Epithelial cell of proximal tubule (primary cell): Measurements from ENCODE around the gene IP6K2. TPM values are rescaled to one million over a fixed set of nuclear protein-coding genes. Genes with fewer than 3 reads are reported as not detected.

ENCODE experiments used
- DNase-seq: peaks from one replicate; pipeline ENCODE4 v3.0.0-alpha.2; 2011; ENCODE audit warnings: low read depth
- H3K4me3 ChIP-seq: 2 replicates; pipeline ENCODE4 v1.5.1; 2011; ENCODE audit warnings: low read depth, mild to moderate bottlenecking, low read length
- total RNA-seq: library from RNA; depleted of rRNA; stranded (reverse); fragments of >200 nt; gene quantifications from 2 replicates; pipeline ENCODE4 v1.2.3, GENCODE V29; 2015
- TF ChIP-seq, protein P1 (sequence below): conservative IDR thresholded peaks from 2 replicates; pipeline ENCODE4 v1.5.1; 2012; ENCODE audit warnings: low read depth, mild to moderate bottlenecking, low read length

The IP6K2 gene
- total RNA-seq, 1 donor from 2014 or later, result 87.9 TPM

DNA sequence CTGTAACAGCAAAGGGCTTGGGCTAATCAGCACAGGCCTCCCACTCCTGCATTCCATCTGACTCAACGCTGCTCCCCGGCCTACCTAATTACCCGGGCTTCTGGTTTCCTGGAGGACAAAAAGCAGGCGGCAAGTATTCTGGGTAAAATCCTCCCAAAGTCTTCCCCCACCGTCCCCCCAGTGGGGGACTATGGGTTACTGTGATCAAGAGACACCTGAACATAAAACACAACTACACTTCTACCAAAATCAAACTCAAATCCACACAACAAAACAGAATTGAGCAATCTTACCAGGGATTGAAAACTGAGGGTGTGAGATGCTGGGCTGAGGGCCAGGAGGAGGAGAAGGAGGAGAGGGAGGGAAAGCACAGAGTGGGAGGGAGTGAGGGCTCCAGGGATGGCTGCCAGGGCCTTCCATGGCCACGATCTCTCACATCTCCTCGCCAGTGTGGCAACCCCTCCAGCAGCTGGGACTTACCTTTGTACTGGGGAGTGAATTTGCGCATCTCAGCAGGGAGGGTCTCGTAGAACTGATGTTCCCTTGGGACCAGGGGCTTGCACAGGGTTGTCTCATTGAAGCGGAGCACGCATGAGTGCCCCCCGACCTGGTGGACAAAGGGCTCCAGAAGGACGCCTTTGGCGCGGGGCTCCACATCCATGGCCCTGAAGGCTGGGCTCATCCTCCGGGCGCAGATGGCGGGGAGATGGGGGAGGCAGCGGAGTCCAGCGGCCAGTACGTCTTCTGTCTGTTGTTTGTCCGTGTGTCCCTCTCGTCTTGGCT lies 22.2 kb downstream of the IP6K2 start:
- TF ChIP-seq, protein P1, sequence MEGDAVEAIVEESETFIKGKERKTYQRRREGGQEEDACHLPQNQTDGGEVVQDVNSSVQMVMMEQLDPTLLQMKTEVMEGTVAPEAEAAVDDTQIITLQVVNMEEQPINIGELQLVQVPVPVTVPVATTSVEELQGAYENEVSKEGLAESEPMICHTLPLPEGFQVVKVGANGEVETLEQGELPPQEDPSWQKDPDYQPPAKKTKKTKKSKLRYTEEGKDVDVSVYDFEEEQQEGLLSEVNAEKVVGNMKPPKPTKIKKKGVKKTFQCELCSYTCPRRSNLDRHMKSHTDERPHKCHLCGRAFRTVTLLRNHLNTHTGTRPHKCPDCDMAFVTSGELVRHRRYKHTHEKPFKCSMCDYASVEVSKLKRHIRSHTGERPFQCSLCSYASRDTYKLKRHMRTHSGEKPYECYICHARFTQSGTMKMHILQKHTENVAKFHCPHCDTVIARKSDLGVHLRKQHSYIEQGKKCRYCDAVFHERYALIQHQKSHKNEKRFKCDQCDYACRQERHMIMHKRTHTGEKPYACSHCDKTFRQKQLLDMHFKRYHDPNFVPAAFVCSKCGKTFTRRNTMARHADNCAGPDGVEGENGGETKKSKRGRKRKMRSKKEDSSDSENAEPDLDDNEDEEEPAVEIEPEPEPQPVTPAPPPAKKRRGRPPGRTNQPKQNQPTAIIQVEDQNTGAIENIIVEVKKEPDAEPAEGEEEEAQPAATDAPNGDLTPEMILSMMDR, result no peak
- DNase-seq, result peak; percentile 59
- peak overlapping the region; percentile 7 for H3K4me3 ChIP-seq

DNA sequence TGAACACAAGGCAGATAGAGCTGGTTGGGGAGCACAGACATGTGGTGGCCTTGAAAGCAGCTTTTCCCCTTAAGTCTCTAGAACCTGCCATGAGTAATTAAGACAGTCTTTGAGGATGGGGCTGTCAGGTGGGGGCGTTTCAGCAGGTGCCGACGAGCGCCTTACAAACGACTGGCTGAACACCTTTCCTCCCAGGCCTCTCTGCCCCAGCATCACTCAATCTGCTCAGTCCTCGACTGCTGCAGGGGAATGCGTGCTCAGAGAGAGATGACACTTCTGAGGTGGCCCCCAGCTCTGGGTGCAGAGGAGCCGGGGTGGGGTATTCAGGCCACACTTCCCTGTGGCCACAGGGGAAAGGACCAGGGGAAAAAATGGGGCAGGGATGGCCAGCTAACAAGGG lies 23.2 kb downstream of the IP6K2 start:
- TF ChIP-seq, protein P1, result no peak
- H3K4me3 ChIP-seq, result no peak overlapping the region
- no peak for DNase-seq

DNA sequence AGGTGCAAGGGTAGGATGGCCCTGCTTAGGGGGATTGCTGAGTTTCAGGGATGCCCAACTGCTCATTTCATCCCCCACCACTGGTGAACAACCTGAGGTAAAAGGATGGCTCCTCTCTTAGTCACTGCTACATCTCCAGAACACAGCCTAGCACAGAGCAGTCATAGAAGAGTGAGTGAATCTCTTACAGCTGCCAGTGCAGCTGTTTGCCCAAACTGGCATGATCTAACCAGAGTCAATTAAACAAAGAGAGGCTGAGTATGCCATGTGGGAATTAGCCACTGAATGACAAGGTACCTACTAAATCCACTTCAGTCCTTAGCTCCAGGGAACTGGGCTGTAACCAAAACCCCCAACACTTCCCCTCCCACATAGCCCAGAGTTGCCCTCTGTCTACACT lies 24.5 kb downstream of the IP6K2 start:
- TF ChIP-seq, protein P1, result no peak
- DNase-seq, result no peak
- no peak overlapping the region for H3K4me3 ChIP-seq

DNA sequence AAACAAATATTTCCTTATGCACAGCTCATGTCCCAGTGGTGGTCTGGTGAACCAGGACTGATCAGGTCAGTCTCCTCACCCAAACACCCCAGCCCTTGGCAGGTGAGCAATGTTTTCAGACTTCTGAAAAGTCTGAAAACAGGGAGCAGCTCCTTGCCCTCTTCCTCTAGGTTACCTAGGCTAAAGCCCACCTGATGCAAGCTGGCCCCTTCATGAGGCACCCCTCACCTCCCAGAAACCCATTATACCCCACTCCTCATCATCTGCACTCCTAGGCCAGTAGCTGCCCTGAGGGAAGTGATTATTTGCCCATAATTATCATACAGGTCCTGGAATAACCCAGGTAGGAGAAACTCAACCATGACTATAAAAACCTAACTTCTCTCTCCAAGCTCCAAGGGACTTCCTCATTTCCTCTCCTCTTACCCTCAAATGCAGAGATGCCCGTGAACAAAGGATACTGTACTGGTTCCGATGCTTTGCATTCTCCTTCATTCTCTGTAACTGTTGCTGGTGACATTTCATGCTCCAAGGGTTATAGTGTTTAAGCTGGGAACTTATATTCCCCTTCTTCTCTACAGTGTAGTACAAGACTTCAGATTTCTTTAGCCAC lies 26.1 kb downstream of the IP6K2 start:
- TF ChIP-seq, protein P1, result no peak
- DNase-seq, result no peak
- no peak overlapping the region for H3K4me3 ChIP-seq

DNA sequence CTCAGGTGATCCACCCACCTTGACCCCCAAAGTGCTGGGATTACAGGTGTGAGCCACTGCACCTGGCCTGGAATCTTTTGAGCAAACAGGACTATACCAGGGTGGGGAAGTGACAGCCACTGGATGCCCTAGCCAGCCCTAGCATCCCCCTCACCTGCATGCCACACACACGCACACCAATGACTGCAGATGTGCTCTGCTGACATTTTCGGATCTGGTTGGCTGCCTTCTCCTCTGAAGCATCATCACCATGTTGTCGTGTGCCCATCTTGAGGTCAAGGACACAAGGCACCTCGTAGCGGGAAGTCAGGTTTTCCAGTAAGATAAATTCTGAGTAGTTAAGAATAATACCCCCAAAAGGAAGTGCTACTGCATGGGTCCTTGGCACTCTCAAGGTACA lies 27.6 kb downstream of the IP6K2 start:
- TF ChIP-seq, protein P1, result no peak

DNA sequence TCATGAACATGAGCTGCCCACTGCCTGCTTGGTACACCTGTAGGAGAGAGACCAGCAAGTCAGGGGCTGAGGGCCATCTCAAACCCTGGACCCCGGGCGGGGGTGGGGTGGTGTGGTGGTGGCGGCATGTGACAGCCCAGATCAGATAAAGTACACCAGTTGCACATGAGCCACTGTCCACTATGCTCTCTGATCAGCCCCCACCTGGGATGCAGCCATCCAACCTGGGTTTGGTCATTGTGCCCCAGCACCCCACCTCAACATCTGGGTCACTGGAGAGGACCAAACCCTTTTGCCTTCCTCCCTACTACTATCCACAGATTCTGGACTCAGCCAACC lies 28.3 kb downstream of the IP6K2 start:
- DNase-seq, result no peak
- TF ChIP-seq, protein P1, result no peak
- H3K4me3 ChIP-seq, result no peak overlapping the region

More for the DNA sequence above, 27.6 kb downstream of the IP6K2 start:
- no peak overlapping the region for H3K4me3 ChIP-seq
- DNase-seq, result no peak
